ENCODE data around the gene OTOP3.
A peak's percentile ranks its signal among the peaks of the same experiment; 100 is the strongest.

GRCh38 chr17:74937064-74938051 is 1.7 kb downstream of the OTOP3 start:
- TF ChIP-seq CTCF (conservative IDR thresholded peaks at IDR 0.05 in 1 of 2, IDR thresholded peaks at IDR 0.05 in 1 of 2; ENCODE audit: low read depth in 1 of 2, low read length in 2 of 2), result no peak
- peak; percentile 1 for TF ChIP-seq EZH2 (IDR thresholded peaks at IDR 0.05; ENCODE audit: low read length, missing control alignments)
